ENCODE data around the gene ADAM10.
A peak's percentile ranks its signal among the peaks of the same experiment; 100 is the strongest.

The ADAM10 gene

DNA sequence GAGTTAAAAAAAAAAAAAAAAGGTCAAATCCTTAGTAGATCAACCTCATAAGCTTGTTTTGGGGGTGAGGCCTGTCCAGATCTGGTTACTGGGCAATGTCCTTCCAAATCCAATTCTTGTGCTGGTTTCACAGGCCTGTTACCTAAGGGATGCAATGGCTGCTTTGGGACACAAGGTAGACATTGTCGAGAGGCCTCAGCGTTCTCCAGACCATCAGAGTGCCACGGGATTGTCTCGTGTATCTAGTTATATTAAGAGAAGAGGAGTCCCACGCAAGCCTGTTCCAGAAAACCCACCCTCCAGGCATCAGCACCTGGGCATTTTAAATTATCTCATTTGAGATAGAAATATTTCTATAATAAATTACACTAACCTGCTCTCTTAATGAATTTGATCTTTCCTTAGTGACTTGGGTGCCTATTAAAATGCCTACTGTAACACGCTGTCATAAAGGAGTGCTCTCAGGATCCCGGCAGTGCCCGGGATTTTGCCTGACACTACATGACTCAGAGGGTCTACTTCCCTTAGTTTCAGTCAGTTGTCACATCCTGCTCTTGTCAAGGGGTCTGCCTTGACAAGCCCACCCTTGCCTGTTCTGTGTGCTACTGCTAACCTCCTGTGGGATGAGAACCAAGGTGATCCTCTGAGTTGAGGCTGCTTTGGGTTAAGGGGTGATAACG, 201.7 kb downstream of the ADAM10 start (continued):
- TF ChIP-seq WT1 (tag by site-specific recombination; IDR thresholded peaks at IDR 0.05) (no peak), ZNF350 (tag by site-specific recombination; IDR thresholded peaks at IDR 0.05) (no peak), ZNF830 (tag by site-specific recombination; IDR thresholded peaks at IDR 0.05; ENCODE audit: low read depth) (no peak), ZNF510 (tag by site-specific recombination; IDR thresholded peaks at IDR 0.05; ENCODE audit: insufficient replicate concordance) (no peak)
- TF ChIP-seq, protein P1, sequence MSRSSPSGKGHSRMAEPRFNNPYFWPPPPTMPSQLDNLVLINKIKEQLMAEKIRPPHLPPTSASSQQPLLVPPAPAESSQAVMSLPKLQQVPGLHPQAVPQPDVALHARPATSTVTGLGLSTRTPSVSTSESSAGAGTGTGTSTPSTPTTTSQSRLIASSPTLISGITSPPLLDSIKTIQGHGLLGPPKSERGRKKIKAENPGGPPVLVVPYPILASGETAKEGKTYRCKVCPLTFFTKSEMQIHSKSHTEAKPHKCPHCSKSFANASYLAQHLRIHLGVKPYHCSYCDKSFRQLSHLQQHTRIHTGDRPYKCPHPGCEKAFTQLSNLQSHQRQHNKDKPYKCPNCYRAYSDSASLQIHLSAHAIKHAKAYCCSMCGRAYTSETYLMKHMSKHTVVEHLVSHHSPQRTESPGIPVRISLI (tag by site-specific recombination; IDR thresholded peaks at IDR 0.05) = no peak

DNA sequence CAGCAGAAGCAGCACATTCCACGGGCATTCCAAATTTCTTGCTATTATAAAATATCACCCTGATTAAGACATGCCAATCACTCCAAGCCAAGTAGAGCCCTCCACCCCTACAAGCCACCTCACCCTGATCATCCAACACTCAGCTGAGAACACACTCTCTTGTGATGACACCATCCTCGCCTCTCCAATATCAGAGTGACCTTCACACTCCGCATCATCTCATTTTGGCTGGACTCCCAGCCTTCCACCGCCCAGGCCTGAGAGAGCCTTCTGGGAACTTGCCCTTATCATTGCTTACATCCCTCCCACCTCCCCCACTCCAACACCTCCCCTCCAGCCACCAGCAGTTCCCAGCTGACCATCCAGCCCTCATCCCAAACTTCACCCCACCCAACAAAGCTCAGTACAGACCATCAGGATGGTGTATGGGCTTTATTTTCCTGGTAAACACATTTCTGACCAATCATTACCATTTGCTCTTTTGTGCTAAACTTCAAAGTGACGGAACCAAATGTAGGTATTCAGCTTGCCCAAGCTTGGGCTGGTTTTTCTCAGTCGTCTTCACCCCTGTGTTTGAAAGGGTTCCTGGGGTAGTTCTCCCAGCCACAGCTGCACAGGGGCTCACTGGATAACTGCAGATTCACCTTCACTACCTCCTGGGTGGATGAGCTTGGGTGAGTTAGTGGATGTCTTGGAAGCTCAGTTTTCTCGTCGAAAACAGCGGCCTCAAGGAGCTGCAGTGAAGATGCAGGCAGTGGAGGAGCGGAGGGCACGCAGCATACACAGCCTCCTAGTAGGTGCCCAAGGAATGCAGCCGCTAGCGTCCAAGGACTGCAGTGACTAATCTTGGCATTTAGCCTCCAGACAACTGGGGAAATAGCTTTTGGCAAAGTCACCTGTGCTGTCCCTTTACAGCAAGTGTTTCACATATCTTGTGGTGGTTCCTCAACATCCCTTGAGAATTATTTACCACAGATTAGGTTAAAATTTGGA, 202.6 kb downstream of the ADAM10 start:
- POLR2A ChIA-PET = no interaction called here
- H3K4me1 ChIP-seq (ENCODE audit: control insufficient read depth, insufficient read depth, low read length) = no peaks in the 10 kb centered on the region
- TF ChIP-seq OVOL3 (tag by site-specific recombination; IDR thresholded peaks at IDR 0.05) (no peak), ZNF19 (tag by site-specific recombination; IDR thresholded peaks at IDR 0.05; ENCODE audit: low read depth) (no peak), ZBTB21 (tag by site-specific recombination; IDR thresholded peaks at IDR 0.05) (0 out of 2 replicates have a peak, but pooled peaks have one; percentile 21), ZNF324 (tag by site-specific recombination; IDR thresholded peaks at IDR 0.05) (no peak), KLF16 (tag by site-specific recombination; IDR thresholded peaks at IDR 0.05) (no peak), GFI1B (tag by site-specific recombination; IDR thresholded peaks at IDR 0.05) (no peak), REPIN1 (tag by site-specific recombination; IDR thresholded peaks at IDR 0.05; ENCODE audit: low read depth) (no peak), ZNF560 (tag by site-specific recombination; IDR thresholded peaks at IDR 0.05; ENCODE audit: borderline replicate concordance) (no peak), OSR2 (tag by site-specific recombination; IDR thresholded peaks at IDR 0.05) (no peak)
- TF ChIP-seq, protein P2, sequence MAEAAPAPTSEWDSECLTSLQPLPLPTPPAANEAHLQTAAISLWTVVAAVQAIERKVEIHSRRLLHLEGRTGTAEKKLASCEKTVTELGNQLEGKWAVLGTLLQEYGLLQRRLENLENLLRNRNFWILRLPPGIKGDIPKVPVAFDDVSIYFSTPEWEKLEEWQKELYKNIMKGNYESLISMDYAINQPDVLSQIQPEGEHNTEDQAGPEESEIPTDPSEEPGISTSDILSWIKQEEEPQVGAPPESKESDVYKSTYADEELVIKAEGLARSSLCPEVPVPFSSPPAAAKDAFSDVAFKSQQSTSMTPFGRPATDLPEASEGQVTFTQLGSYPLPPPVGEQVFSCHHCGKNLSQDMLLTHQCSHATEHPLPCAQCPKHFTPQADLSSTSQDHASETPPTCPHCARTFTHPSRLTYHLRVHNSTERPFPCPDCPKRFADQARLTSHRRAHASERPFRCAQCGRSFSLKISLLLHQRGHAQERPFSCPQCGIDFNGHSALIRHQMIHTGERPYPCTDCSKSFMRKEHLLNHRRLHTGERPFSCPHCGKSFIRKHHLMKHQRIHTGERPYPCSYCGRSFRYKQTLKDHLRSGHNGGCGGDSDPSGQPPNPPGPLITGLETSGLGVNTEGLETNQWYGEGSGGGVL (tag by site-specific recombination; IDR thresholded peaks at IDR 0.05) = peak; percentile 31; the same call in 1 of the 2 replicates
- TF ChIP-seq, protein P3, sequence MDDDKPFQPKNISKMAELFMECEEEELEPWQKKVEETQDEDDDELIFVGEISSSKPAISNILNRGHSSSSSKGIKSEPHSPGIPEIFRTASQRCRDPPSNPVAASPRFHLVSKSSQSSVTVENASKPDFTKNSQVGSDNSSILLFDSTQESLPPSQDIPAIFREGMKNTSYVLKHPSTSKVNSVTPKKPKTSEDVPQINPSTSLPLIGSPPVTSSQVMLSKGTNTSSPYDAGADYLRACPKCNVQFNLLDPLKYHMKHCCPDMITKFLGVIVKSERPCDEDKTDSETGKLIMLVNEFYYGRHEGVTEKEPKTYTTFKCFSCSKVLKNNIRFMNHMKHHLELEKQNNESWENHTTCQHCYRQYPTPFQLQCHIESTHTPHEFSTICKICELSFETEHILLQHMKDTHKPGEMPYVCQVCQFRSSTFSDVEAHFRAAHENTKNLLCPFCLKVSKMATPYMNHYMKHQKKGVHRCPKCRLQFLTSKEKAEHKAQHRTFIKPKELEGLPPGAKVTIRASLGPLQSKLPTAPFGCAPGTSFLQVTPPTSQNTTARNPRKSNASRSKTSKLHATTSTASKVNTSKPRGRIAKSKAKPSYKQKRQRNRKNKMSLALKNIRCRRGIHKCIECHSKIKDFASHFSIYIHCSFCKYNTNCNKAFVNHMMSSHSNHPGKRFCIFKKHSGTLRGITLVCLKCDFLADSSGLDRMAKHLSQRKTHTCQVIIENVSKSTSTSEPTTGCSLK (tag by site-specific recombination; IDR thresholded peaks at IDR 0.05) = no peak

More for the DNA sequence above, 202.6 kb downstream of the ADAM10 start:
- CTCF ChIA-PET = interaction anchor here (0.7 kb wide), 1 partner anchor 281 kb away, joined by 4 read pairs; no protein-coding TSS in a partner anchor
- Histone ChIP-seq H3K36me3 (ENCODE audit: control insufficient read depth in 2 of 2, insufficient read depth in 1 of 2, low read length in 2 of 2) (no peaks in the 10 kb centered on the region), H3K4me3 (ENCODE audit: low read depth, low read length) (no peak overlapping the region), H3K9me3 (ENCODE audit: control insufficient read depth, insufficient read depth, low read depth, low read length) (no peaks in the 10 kb centered on the region), H3K27ac (ENCODE audit: extremely low read depth, low read depth, low read length) (no peak overlapping the region)

All from HEK293 (cell line).